Liver (tissue), 9 donors: ENCODE results near the gene LYRM7. TPM values are rescaled to one million over a fixed set of nuclear protein-coding genes. Genes with fewer than 3 reads are reported as not detected.

Experiments
- DNase-seq: peaks from one replicate; pipeline ENCODE4 v3.0.0-alpha.2; 2017; ENCODE audit warnings: low spot score
- H3K27ac ChIP-seq, 2 donors: one replicate each; pipeline ENCODE4 v1.7.0; 2013; ENCODE audit warnings: inconsistent platforms in 2 of 2, low read length in 2 of 2, control low read depth in 1 of 2, low read depth in 1 of 2, mild to moderate bottlenecking in 1 of 2
- H3K27me3 ChIP-seq, 4 donors: one replicate each; pipeline versions ENCODE4 v1.6.1 to v1.7.0; 2013; ENCODE audit warnings: low read length in 3 of 4, inconsistent platforms in 1 of 4, mild to moderate bottlenecking in 1 of 4, moderate library complexity in 1 of 4; ENCODE audit not compliant: control insufficient read depth in 4 of 4, insufficient read depth in 4 of 4
- H3K36me3 ChIP-seq, 4 donors: one replicate each; pipeline versions ENCODE4 v1.6.1 to v1.7.0; 2013; ENCODE audit warnings: low read length in 3 of 4, mild to moderate bottlenecking in 3 of 4, low read depth in 1 of 4, moderate library complexity in 1 of 4; ENCODE audit not compliant: control insufficient read depth in 4 of 4, insufficient read depth in 3 of 4
- H3K4me1 ChIP-seq, 4 donors: one replicate each; pipeline versions ENCODE4 v1.6.1 to v1.7.0; 2013; ENCODE audit warnings: low read length in 3 of 4, mild to moderate bottlenecking in 3 of 4, moderate library complexity in 1 of 4; ENCODE audit not compliant: control insufficient read depth in 4 of 4, insufficient read depth in 4 of 4
- H3K4me3 ChIP-seq, 3 donors: one replicate each; pipeline versions ENCODE4 v1.6.1 to v1.7.0; 2013; ENCODE audit warnings: low read length in 3 of 3, control low read depth in 1 of 3, low read depth in 1 of 3, mild to moderate bottlenecking in 1 of 3
- H3K9ac ChIP-seq, 2 donors: one replicate each; pipeline ENCODE4 v1.7.0; 2013; ENCODE audit warnings: low read length in 2 of 2, mild to moderate bottlenecking in 2 of 2, moderate library complexity in 2 of 2, control low read depth in 1 of 2, low read depth in 1 of 2
- H3K9me3 ChIP-seq, 4 donors: one replicate each; pipeline versions ENCODE4 v1.6.1 to v1.7.0; 2013; ENCODE audit warnings: low read length in 3 of 4; ENCODE audit not compliant: control insufficient read depth in 4 of 4
- ATF3 ChIP-seq: IDR thresholded peaks from 2 replicates; pipeline ENCODE4 v1.6.1; 2016; ENCODE audit warnings: antibody characterized with exemption
- CTCF ChIP-seq: fragments of 150-350 bp; IDR thresholded peaks from 2 replicates; pipeline ENCODE4 v1.5.1; 2017; ENCODE audit warnings: improper control_type of control experiment, low read depth, low read length; ENCODE audit not compliant: missing input control
- EGR1 ChIP-seq, 2 donors: IDR thresholded peaks; 2 replicates each; pipeline ENCODE4 v1.6.1; 2016 to 2018; ENCODE audit warnings: antibody characterized with exemption in 2 of 2, low read depth in 2 of 2
- FOXA1 ChIP-seq: IDR thresholded peaks from 2 replicates; pipeline ENCODE4 v1.6.1; 2016; ENCODE audit warnings: antibody characterized with exemption
- FOXA2 ChIP-seq: IDR thresholded peaks from 2 replicates; pipeline ENCODE4 v1.6.1; 2016; ENCODE audit warnings: antibody characterized with exemption
- GABPA ChIP-seq, 2 donors: IDR thresholded peaks in 1 of 2; conservative IDR thresholded peaks in 1 of 2; 2 replicates each; pipeline ENCODE4 v1.6.1; 2016; ENCODE audit warnings: antibody characterized with exemption in 2 of 2, mild to moderate bottlenecking in 1 of 2, moderate library complexity in 1 of 2
- HNF4A ChIP-seq, 2 donors: conservative IDR thresholded peaks; 2 replicates each; pipeline ENCODE4 v1.6.1; 2016; ENCODE audit warnings: antibody characterized with exemption in 2 of 2, mild to moderate bottlenecking in 2 of 2
- HNF4G ChIP-seq: IDR thresholded peaks from 2 replicates; pipeline ENCODE4 v1.6.1; 2016; ENCODE audit warnings: antibody characterized with exemption
- JUND ChIP-seq, 2 donors: IDR thresholded peaks; 2 replicates each; pipeline ENCODE4 v1.6.1; 2016; ENCODE audit warnings: antibody characterized with exemption in 2 of 2
- MAX ChIP-seq: IDR thresholded peaks from 2 replicates; pipeline ENCODE4 v1.6.1; 2016; ENCODE audit warnings: antibody characterized with exemption
- NR2F2 ChIP-seq: IDR thresholded peaks from 2 replicates; pipeline ENCODE4 v1.6.1; 2016; ENCODE audit warnings: antibody characterized with exemption
- REST ChIP-seq: IDR thresholded peaks from 2 replicates; pipeline ENCODE4 v1.6.1; 2016; ENCODE audit warnings: antibody characterized with exemption, mild to moderate bottlenecking
- RXRA ChIP-seq, 2 donors: IDR thresholded peaks; 2 replicates each; pipeline ENCODE4 v1.6.1; 2017 to 2018; ENCODE audit warnings: antibody characterized with exemption in 2 of 2, mild to moderate bottlenecking in 1 of 2
- SP1 ChIP-seq: IDR thresholded peaks from 2 replicates; pipeline ENCODE4 v1.6.1; 2018; ENCODE audit warnings: antibody characterized with exemption, mild to moderate bottlenecking
- TAF1 ChIP-seq: conservative IDR thresholded peaks from 2 replicates; pipeline ENCODE4 v1.6.1; 2016; ENCODE audit warnings: antibody characterized with exemption, mild to moderate bottlenecking
- YY1 ChIP-seq: IDR thresholded peaks from 2 replicates; pipeline ENCODE4 v1.6.1; 2016; ENCODE audit warnings: antibody characterized with exemption, mild to moderate bottlenecking
- ZBTB33 ChIP-seq: IDR thresholded peaks from 2 replicates; pipeline ENCODE4 v1.6.1; 2016; ENCODE audit warnings: antibody characterized with exemption
- WGBS: extraction: QIAGEN DNeasy Blood & Tissue Kit; methylation state at CpG from one replicate; pipeline ENCODE4 v1.1.7; 2013; 5-methylcytosine and 5-hydroxymethylcytosine counted together
- polyA plus RNA-seq, 2 donors: library from polyadenylated mRNA; stranded (reverse) in 1 of 2; unstranded in 1 of 2; fragments of 200-250 nt in 1 of 2; fragments of >200 nt in 1 of 2; fragmentation: Nextera tagmentation in 1 of 2; extraction: Ambion mirVana in 1 of 2; gene quantifications; one replicate each; pipeline versions ENCODE4 v1.2.1 to v1.2.3, GENCODE V29; 2013 to 2015
- total RNA-seq, 2 donors: library from RNA; depleted of rRNA; stranded (reverse); fragments of >200 nt; gene quantifications; one replicate each; pipeline ENCODE4 v1.2.3, GENCODE V29; 2014
- donor health status: healthy.
- donor health status: healthy.
- donor health status: healthy.
- donor health status: healthy.
- donor health status: healthy.

The LYRM7 gene
- total and polyA plus RNA-seq, 4 donors, result 2.3 to 7.5 (median 5.8) TPM

- Histone ChIP-seq H3K9ac (no peak overlapping the region), H3K4me1 (no peaks in the 10 kb centered on the region), H3K4me3 (no peak overlapping the region), H3K27ac (no peak overlapping the region), H3K36me3 (no peaks in the 10 kb centered on the region), H3K9me3 (no peaks in the 10 kb centered on the region), H3K27me3 (no peaks in the 10 kb centered on the region)
- no peak for DNase-seq
- TF ChIP-seq RXRA (IDR thresholded peaks at IDR 0.05) (no peak), HNF4G (no peak), SP1 (no peak), NR2F2 (no peak), MAX (no peak), CTCF (no peak), GABPA (IDR thresholded peaks at IDR 0.05 in 1 of 2, conservative IDR thresholded peaks at IDR 0.05 in 1 of 2) (no peak), FOXA1 (no peak), JUND (IDR thresholded peaks at IDR 0.05) (no peak)
- WGBS, result 98% methylated on average over 2 of the region's 2 CpGs
Observed at GRCh38 chr5:131226899-131227298, 56.2 kb downstream of the LYRM7 start.

GRCh38 chr5:131228646-131229045 is 57.9 kb downstream of the LYRM7 start:
- H3K27ac ChIP-seq, result no peak overlapping the region
- no peaks in the 10 kb centered on the region for H3K9me3 ChIP-seq
- WGBS, result 86% methylated on average over 1 of the region's 1 CpG
- no peak for DNase-seq
- H3K27me3 ChIP-seq, result no peaks in the 10 kb centered on the region
- H3K36me3 ChIP-seq, result no peaks in the 10 kb centered on the region
- no peak for TF ChIP-seq CTCF
- TF ChIP-seq GABPA (IDR thresholded peaks at IDR 0.05 in 1 of 2, conservative IDR thresholded peaks at IDR 0.05 in 1 of 2), result no peak
- no peaks in the 10 kb centered on the region for H3K4me1 ChIP-seq
- no peak overlapping the region for H3K9ac ChIP-seq
- H3K4me3 ChIP-seq, result no peak overlapping the region

GRCh38 chr5:131229623-131230022 is 58.9 kb downstream of the LYRM7 start:
- Histone ChIP-seq H3K36me3 (no peaks in the 10 kb centered on the region), H3K27me3 (no peaks in the 10 kb centered on the region), H3K9ac (no peak overlapping the region), H3K4me1 (no peaks in the 10 kb centered on the region), H3K4me3 (no peak overlapping the region), H3K27ac (no peak overlapping the region), H3K9me3 (no peaks in the 10 kb centered on the region)
- DNase-seq, result no peak
- TF ChIP-seq MAX, result no peak
- no peak for TF ChIP-seq NR2F2
- no peak for TF ChIP-seq HNF4G
- TF ChIP-seq ATF3, result no peak
- TF ChIP-seq YY1, result no peak
- no peak for TF ChIP-seq EGR1 (IDR thresholded peaks at IDR 0.05; ENCODE audit: low read depth in 2 of 2)
- no peak for TF ChIP-seq REST
- TF ChIP-seq GABPA (IDR thresholded peaks at IDR 0.05 in 1 of 2, conservative IDR thresholded peaks at IDR 0.05 in 1 of 2), result no peak
- no peak for TF ChIP-seq ZBTB33
- TF ChIP-seq HNF4A (conservative IDR thresholded peaks at IDR 0.05), result no peak
- no peak for TF ChIP-seq TAF1
- no peak for TF ChIP-seq FOXA2
- TF ChIP-seq SP1, result no peak
- WGBS, result 86% methylated on average over 4 of the region's 4 CpGs
